Measurements from ENCODE around the gene OR9A2. TPM values are rescaled to one million over a fixed set of nuclear protein-coding genes. Genes with fewer than 3 reads are reported as not detected.
"Not testable (repeated sequence)": the region's sequence is repeated elsewhere in the genome, so short reads cannot be mapped to it uniquely, and the experiment has no call there.

OR9A2 gene
- total RNA-seq, 2 donors from 2014 or later, result not detected

- intact Hi-C loops (cut with DNase I), result no loop called here
- Histone ChIP-seq H3K36me3 (no peaks in the 10 kb centered on the region), H3K4me3 (no peak overlapping the region), H3K4me1 (replicated peaks) (no peaks in the 10 kb centered on the region), H3K27ac (no peak overlapping the region), H3K27me3 (replicated peaks; ENCODE audit: insufficient read depth) (no peaks in the 10 kb centered on the region), H3K9me3 (no peaks in the 10 kb centered on the region)
- 69% methylated on average over 4 of the region's 4 CpGs for WGBS
- DNase-seq (ENCODE audit: low spot score), result no peak
- no peak for TF ChIP-seq POLR2A (IDR thresholded peaks at IDR 0.05)
- TF ChIP-seq, protein P1, sequence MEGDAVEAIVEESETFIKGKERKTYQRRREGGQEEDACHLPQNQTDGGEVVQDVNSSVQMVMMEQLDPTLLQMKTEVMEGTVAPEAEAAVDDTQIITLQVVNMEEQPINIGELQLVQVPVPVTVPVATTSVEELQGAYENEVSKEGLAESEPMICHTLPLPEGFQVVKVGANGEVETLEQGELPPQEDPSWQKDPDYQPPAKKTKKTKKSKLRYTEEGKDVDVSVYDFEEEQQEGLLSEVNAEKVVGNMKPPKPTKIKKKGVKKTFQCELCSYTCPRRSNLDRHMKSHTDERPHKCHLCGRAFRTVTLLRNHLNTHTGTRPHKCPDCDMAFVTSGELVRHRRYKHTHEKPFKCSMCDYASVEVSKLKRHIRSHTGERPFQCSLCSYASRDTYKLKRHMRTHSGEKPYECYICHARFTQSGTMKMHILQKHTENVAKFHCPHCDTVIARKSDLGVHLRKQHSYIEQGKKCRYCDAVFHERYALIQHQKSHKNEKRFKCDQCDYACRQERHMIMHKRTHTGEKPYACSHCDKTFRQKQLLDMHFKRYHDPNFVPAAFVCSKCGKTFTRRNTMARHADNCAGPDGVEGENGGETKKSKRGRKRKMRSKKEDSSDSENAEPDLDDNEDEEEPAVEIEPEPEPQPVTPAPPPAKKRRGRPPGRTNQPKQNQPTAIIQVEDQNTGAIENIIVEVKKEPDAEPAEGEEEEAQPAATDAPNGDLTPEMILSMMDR (IDR thresholded peaks at IDR 0.05), result no peak
- no peak for TF ChIP-seq POLR2AphosphoS5 (IDR thresholded peaks at IDR 0.05)
Measured at GRCh38 chr7:142997456-142997989, 29.4 kb downstream of the OR9A2 start.

DNA sequence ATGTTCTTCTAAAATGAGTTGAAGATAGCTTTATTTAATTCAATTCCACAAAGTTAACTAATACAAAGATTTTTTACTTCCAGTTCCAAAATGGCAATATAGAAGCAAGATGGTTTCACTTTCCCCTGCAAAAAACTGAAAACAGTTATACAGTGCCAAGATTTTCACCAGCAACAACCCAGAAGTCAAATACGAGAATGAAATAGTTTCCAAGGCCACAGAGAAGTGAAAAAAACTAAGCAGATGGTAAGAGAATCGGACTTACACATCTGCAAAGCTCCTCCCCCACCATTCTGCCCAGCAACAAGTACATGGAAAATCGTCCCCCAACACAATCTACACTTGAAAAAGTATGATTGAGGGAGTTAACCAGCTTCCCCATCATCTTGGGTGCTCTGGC is 34.5 kb downstream of the OR9A2 start:
- no peaks in the 10 kb centered on the region for H3K4me1 ChIP-seq (replicated peaks)
- no peak overlapping the region for H3K4me3 ChIP-seq
- intact Hi-C loops (cut with DNase I), result no loop called here
- H3K27ac ChIP-seq, result no peak overlapping the region
- DNase-seq (ENCODE audit: low spot score), result no peak
- no peaks in the 10 kb centered on the region for H3K9me3 ChIP-seq
- H3K27me3 ChIP-seq (replicated peaks; ENCODE audit: insufficient read depth), result no peaks in the 10 kb centered on the region
- no peaks in the 10 kb centered on the region for H3K36me3 ChIP-seq
- TF ChIP-seq POLR2AphosphoS5 (IDR thresholded peaks at IDR 0.05) (no peak), POLR2A (IDR thresholded peaks at IDR 0.05) (no peak)
- TF ChIP-seq, protein P1 (IDR thresholded peaks at IDR 0.05), result no peak
- 49% methylated on average over 3 of the region's 3 CpGs for WGBS

DNA sequence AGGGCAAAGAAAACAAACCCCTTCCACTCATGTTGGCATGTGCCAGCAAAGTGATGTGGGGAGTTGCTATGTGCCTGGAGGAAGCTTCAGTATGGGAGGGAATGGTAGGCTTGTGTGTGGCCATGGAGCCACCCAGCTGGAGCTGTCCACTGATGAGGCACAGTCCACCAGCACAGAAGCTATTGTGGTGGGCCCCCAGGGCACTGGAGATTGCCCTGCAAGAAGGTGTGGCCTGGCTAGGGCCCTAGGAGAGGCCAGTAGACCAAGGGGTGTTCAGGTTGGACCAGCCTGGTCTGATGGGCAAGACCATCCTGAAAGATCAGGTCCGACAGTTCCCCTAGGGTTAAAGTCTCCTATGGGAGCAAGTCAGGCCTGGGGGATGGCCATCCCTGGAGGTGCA is 42.6 kb downstream of the OR9A2 start:
- Histone ChIP-seq H3K4me3 (no peak overlapping the region), H3K27ac (no peak overlapping the region), H3K9me3 (no peaks in the 10 kb centered on the region), H3K4me1 (replicated peaks) (no peaks in the 10 kb centered on the region), H3K36me3 (no peaks in the 10 kb centered on the region), H3K27me3 (replicated peaks; ENCODE audit: insufficient read depth) (no peaks in the 10 kb centered on the region)
- intact Hi-C loops (cut with DNase I), result no loop called here
- DNase-seq (ENCODE audit: low spot score), result no peak
- 100% methylated on average over 1 of the region's 1 CpG for WGBS
- TF ChIP-seq POLR2AphosphoS5 (IDR thresholded peaks at IDR 0.05) (no peak), POLR2A (IDR thresholded peaks at IDR 0.05) (no peak)
- TF ChIP-seq, protein P1 (IDR thresholded peaks at IDR 0.05), result no peak

DNA sequence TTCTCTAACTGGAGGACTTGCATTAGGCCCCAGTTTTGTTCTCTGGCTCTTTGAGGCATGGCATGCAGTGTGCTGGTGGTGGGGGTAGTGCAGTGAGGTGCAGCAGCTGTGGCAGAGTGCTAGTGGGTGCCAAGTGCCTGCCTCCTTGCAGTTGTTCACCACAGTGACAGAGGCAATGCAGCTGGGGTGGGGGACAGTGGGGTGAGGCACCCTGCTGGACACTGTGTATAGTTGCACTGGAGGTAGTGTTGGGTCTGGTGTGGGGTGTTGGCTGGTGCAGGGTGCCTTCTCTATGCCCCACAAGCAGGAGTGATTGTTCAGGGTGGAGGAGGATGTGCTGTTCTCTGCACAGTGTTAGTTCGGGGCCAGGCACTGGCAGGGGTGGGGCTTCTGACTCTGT is 43.1 kb downstream of the OR9A2 start:
- TF ChIP-seq POLR2AphosphoS5 (IDR thresholded peaks at IDR 0.05) (no peak), POLR2A (IDR thresholded peaks at IDR 0.05) (no peak)
- TF ChIP-seq, protein P1 (IDR thresholded peaks at IDR 0.05), result no peak
- H3K4me1 ChIP-seq (replicated peaks), result no peaks in the 10 kb centered on the region
- no peak overlapping the region for H3K27ac ChIP-seq
- no peaks in the 10 kb centered on the region for H3K9me3 ChIP-seq
- intact Hi-C loops (cut with DNase I), result no loop called here
- no peak for DNase-seq (ENCODE audit: low spot score)
- no peaks in the 10 kb centered on the region for H3K27me3 ChIP-seq (replicated peaks; ENCODE audit: insufficient read depth)
- no peak overlapping the region for H3K4me3 ChIP-seq
- H3K36me3 ChIP-seq, result no peaks in the 10 kb centered on the region
- 85% methylated on average over 1 of the region's 1 CpG for WGBS

DNA sequence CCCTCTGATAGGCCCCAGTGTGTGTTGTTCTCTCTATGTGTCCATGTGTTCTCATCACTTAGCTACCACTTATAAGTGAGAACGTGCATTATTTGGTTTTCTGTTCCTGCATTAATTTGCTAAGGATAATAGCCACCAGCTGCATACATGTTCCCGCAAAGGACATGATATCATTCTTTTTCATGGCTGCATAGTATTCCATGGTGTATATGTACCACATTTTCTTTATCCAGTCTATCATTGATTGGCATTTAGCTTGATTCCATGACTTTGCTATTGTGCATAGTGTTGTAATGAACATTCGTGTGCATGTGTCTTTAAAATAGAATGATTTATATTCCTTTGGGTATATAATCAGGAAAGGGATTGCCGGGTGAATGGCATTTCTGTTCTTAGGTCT is 48.5 kb downstream of the OR9A2 start:
- H3K27ac ChIP-seq; intact Hi-C loops (cut with DNase I); H3K9me3 ChIP-seq; DNase-seq (ENCODE audit: low spot score); H3K4me1 ChIP-seq (replicated peaks); H3K4me3 ChIP-seq; H3K36me3 ChIP-seq; H3K27me3 ChIP-seq (replicated peaks; ENCODE audit: insufficient read depth): not testable (repeated sequence)
- WGBS, result 95% methylated on average over 4 of the region's 4 CpGs

Other genes starting within 250 kb of the OR9A2 start
- 100 to 1,000 TPM in 1 of 2 donors, 10 to 100 TPM in 1; 98.1 to 122 TPM for gene EPHB6, start 172.1 kb downstream of the OR9A2 start, total RNA-seq
- 10 to 100 TPM; 47.0 to 82.0 TPM for gene TRPV6, start 141.4 kb downstream of the OR9A2 start, total RNA-seq
- not detected for gene TRPV5, start 93.4 kb downstream of the OR9A2 start, total RNA-seq
- 1 to 10 TPM in 1 of 2 donors, not detected in 1; 6.4 TPM for gene LLCFC1, start 87.6 kb downstream of the OR9A2 start, total RNA-seq
- 10 to 100 TPM in 1 of 2 donors, under 1 TPM in 1; 0.09 to 61.5 TPM for gene KEL, start 64.8 kb downstream of the OR9A2 start, total RNA-seq
- gene OR6V1, start 25.2 kb upstream of the OR9A2 start, total RNA-seq, result not detected
- gene PIP, start 104.9 kb upstream of the OR9A2 start, total RNA-seq, result 10 to 100 TPM in 1 of 2 donors, 1 to 10 TPM in 1; 2.2 to 98.2 TPM
- not detected for gene TAS2R39, start 156.3 kb upstream of the OR9A2 start, total RNA-seq
- not detected for gene TAS2R40, start 194.9 kb upstream of the OR9A2 start, total RNA-seq
- gene GSTK1, start 236.3 kb upstream of the OR9A2 start, total RNA-seq, result 100 to 1,000 TPM; 134 to 153 TPM

Data from prostate gland (tissue), 2 donors.